Activated B cell treated with CpG ODN at 0.5 μM for 24 hours (primary cell): ENCODE results near the gene AFAP1L2. TPM values are rescaled to one million over a fixed set of nuclear protein-coding genes. Genes with fewer than 3 reads are reported as not detected.
"Not testable (repeated sequence)": the region's sequence is repeated elsewhere in the genome, so short reads cannot be mapped to it uniquely, and the experiment has no call there.

Experiments
- ATAC-seq: fragments of 200-7000 bp; cut with Tn5 transposase; one replicate; pipeline ENCODE4 v1.10.0; 2021; ENCODE audit warnings: low read depth, mild to moderate bottlenecking, moderate library complexity
- CTCF ChIA-PET: fragments of 350-600 bp; sonication (Branson Sonifier 250); formaldehyde crosslinking; loops from one replicate; lab custom pipeline; 2021; ENCODE audit warnings: antibody characterized with exemption; lab: Charles Lee
- POLR2A ChIA-PET: fragments of 350-600 bp; sonication (Branson Sonifier 250); formaldehyde crosslinking; loops from one replicate; lab custom pipeline; 2021; ENCODE audit warnings: antibody characterized with exemption; lab: Charles Lee
- DNase-seq: peaks from one replicate; pipeline ENCODE4 v3.0.0; 2022
- H3K27ac Mint-ChIP-seq: one replicate; pipeline ENCODE4 v1.8.0; 2020; ENCODE audit warnings: mixed read lengths
- H3K27me3 Mint-ChIP-seq: one replicate; pipeline ENCODE4 v1.8.0; 2021; ENCODE audit warnings: mixed read lengths
- H3K36me3 Mint-ChIP-seq: one replicate; pipeline ENCODE4 v1.8.0; 2021; ENCODE audit warnings: low read depth, mixed read lengths
- H3K4me1 Mint-ChIP-seq: one replicate; pipeline ENCODE4 v1.8.0; 2021; ENCODE audit warnings: mixed read lengths
- H3K4me3 Mint-ChIP-seq: one replicate; pipeline ENCODE4 v1.8.0; 2020; ENCODE audit warnings: mild to moderate bottlenecking, mixed read lengths
- H3K9me3 Mint-ChIP-seq: one replicate; pipeline ENCODE4 v1.8.0; 2020; ENCODE audit warnings: mixed read lengths
- intact Hi-C: fragments of 100-400 bp; cut with micrococcal nuclease; formaldehyde crosslinking; loops from one replicate; pipeline ENCODE4 v1.15.1; 2024
- total RNA-seq: library from RNA; stranded (reverse); gene quantifications from 2 replicates; pipeline ENCODE4 v1.2.3, GENCODE V29; 2022
- TF ChIP-seq, protein P1 (sequence below): fragments of 200-600 bp; IDR thresholded peaks from one replicate; pipeline ENCODE4 v1.8.0; 2022; ENCODE audit warnings: antibody characterized with exemption, mild to moderate bottlenecking

AFAP1L2 gene
- total RNA-seq, 1 donor from 2014 or later = 0.89 TPM

DNA sequence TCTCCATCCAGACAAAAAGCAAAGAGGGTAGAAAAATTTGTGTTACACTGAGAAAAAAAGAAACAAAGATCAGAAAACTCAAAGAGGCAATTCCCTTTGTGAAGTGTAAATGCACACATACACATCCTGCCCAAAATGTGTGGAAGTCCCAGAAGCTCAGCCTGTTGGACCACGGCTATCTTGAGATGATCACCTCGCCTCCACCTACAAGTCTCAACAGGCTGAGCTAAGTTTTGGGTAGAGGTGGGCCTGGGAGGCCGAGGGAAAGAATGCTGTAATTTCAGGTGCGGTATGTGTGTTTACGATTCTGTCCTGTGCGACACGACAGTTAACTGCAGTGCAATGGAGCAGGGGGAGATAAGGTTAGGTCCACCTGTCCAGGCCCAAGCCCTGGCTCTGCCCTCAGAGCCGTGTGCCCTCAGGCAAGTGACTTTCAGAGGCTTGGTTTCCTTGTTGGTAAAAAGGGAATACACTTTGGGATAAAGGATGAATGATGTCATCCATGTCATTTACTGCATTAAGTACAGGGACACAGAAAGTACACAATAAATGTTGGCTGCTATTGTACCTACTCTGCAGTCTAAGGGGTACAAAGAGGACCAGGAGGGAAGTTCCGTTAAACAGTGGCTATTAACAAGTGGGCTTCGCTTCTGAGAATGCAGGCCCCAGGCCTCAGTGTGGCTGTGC, 67.3 kb downstream of the AFAP1L2 start:
- Mint-ChIP-seq H3K4me3 (no peak overlapping the region), H3K27ac (no peak overlapping the region), H3K27me3 (no peaks in the 10 kb centered on the region), H3K4me1 (no peaks in the 10 kb centered on the region), H3K9me3 (no peaks in the 10 kb centered on the region), H3K36me3 (no peaks in the 10 kb centered on the region)
- ChIA-PET CTCF (no interaction called here), POLR2A (no interaction called here)
- TF ChIP-seq, protein P1, sequence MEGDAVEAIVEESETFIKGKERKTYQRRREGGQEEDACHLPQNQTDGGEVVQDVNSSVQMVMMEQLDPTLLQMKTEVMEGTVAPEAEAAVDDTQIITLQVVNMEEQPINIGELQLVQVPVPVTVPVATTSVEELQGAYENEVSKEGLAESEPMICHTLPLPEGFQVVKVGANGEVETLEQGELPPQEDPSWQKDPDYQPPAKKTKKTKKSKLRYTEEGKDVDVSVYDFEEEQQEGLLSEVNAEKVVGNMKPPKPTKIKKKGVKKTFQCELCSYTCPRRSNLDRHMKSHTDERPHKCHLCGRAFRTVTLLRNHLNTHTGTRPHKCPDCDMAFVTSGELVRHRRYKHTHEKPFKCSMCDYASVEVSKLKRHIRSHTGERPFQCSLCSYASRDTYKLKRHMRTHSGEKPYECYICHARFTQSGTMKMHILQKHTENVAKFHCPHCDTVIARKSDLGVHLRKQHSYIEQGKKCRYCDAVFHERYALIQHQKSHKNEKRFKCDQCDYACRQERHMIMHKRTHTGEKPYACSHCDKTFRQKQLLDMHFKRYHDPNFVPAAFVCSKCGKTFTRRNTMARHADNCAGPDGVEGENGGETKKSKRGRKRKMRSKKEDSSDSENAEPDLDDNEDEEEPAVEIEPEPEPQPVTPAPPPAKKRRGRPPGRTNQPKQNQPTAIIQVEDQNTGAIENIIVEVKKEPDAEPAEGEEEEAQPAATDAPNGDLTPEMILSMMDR = no peak
- DNase-seq (no peak), ATAC-seq (no peak)
- intact Hi-C loops = no loop called here

DNA sequence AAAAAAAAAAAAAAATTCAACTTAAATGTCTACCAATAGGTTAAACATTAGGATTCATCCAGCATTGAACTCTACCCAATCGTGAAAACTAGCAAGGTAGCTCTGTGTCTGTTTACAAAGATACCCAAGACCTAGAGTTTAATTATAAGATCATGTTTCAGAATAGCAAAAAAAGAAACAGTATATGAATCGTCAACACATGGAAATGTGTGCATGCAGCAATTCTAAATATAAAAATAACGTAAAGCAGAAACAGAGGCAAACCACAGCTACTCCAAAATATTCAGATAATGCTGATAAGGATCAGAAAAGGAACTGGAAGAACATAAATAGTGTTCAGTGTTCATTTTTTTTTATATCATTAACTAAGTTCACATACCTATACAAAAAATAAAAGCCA, 68.7 kb downstream of the AFAP1L2 start:
- no peaks in the 10 kb centered on the region for H3K4me1 Mint-ChIP-seq
- no peaks in the 10 kb centered on the region for H3K9me3 Mint-ChIP-seq
- no peak overlapping the region for H3K4me3 Mint-ChIP-seq
- ATAC-seq = no peak
- no peak for DNase-seq
- ChIA-PET POLR2A (no interaction called here), CTCF (no interaction called here)
- intact Hi-C loops = no loop called here
- H3K27ac Mint-ChIP-seq = no peak overlapping the region
- no peaks in the 10 kb centered on the region for H3K36me3 Mint-ChIP-seq
- peaks cover 7% of the 10 kb centered on the region for H3K27me3 Mint-ChIP-seq
- TF ChIP-seq, protein P1 = no peak

GRCh38 chr10:114334301-114334700, 70.0 kb downstream of the AFAP1L2 start:
- Mint-ChIP-seq H3K4me3 (no peak overlapping the region), H3K9me3 (no peaks in the 10 kb centered on the region), H3K36me3 (no peaks in the 10 kb centered on the region), H3K27me3 (peaks cover 8% of the 10 kb centered on the region), H3K27ac (no peak overlapping the region), H3K4me1 (no peaks in the 10 kb centered on the region)
- POLR2A ChIA-PET = no interaction called here
- TF ChIP-seq, protein P1 = no peak
- no peak for ATAC-seq
- no peak for DNase-seq
- CTCF ChIA-PET = no interaction called here
- intact Hi-C loops = no loop called here

DNA sequence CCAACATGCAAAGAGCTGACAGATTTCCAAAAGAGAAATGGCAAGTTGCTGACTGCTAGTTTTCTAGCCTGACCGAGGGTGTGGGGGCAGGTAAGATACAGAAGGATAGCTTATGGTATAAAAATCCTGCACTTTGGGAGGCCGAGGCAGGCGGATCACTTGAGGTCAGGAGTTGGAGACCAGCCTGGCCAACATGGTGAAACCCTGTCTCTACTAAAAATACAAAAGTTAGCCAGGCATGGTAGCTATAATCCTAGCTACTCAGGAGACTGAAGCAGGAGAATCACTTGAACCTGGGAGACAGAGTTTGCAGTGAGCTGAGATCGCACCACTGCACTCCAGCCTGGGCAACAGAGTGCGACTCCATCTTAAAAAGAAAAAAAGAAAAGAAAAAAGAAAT, 70.9 kb downstream of the AFAP1L2 start:
- H3K36me3 Mint-ChIP-seq, H3K27ac Mint-ChIP-seq, H3K4me3 Mint-ChIP-seq, DNase-seq, H3K4me1 Mint-ChIP-seq, ATAC-seq, H3K27me3 Mint-ChIP-seq, intact Hi-C loops, H3K9me3 Mint-ChIP-seq, CTCF ChIA-PET, POLR2A ChIA-PET: not testable (repeated sequence)

GRCh38 chr10:114332301-114333192, 71.8 kb downstream of the AFAP1L2 start:
- DNase-seq = no peak
- Mint-ChIP-seq H3K4me1 (no peaks in the 10 kb centered on the region), H3K9me3 (no peaks in the 10 kb centered on the region), H3K4me3 (no peak overlapping the region), H3K27ac (no peak overlapping the region), H3K36me3 (no peaks in the 10 kb centered on the region), H3K27me3 (peaks cover 8% of the 10 kb centered on the region)
- CTCF ChIA-PET = no interaction called here
- TF ChIP-seq, protein P1 = no peak
- POLR2A ChIA-PET = no interaction called here
- ATAC-seq = no peak
- intact Hi-C loops = no loop called here
